ENCODE measurements around the gene CCDC144A.
"Not testable (repeated sequence)": the region's sequence is repeated elsewhere in the genome, so short reads cannot be mapped to it uniquely, and the experiment has no call there.

CCDC144A gene

GRCh38 chr17:16806599-16806998 lies 116.6 kb downstream of the CCDC144A start:
- not testable (repeated sequence) for H3K4me1 ChIP-seq (ENCODE audit: control insufficient read depth, insufficient read depth, low read length); H3K9me3 ChIP-seq (ENCODE audit: control insufficient read depth, insufficient read depth, low read length); H3K9ac ChIP-seq (ENCODE audit: low read depth, low read length); H3K4me3 ChIP-seq (ENCODE audit: low read depth, low read length); H3K27me3 ChIP-seq (ENCODE audit: control insufficient read depth, insufficient read depth, low read length); H3K36me3 ChIP-seq (ENCODE audit: control insufficient read depth, insufficient read depth, low read length); H3K27ac ChIP-seq (ENCODE audit: low read depth, low read length)

- not testable (repeated sequence) for H3K4me3 ChIP-seq (ENCODE audit: low read depth, low read length); H3K27me3 ChIP-seq (ENCODE audit: control insufficient read depth, insufficient read depth, low read length); H3K9me3 ChIP-seq (ENCODE audit: control insufficient read depth, insufficient read depth, low read length); H3K4me1 ChIP-seq (ENCODE audit: control insufficient read depth, insufficient read depth, low read length); H3K27ac ChIP-seq (ENCODE audit: low read depth, low read length); H3K9ac ChIP-seq (ENCODE audit: low read depth, low read length); H3K36me3 ChIP-seq (ENCODE audit: control insufficient read depth, insufficient read depth, low read length)
Measured at GRCh38 chr17:16807620-16808019, 117.6 kb downstream of the CCDC144A start.

- not testable (repeated sequence) for H3K9me3 ChIP-seq (ENCODE audit: control insufficient read depth, insufficient read depth, low read length); H3K27ac ChIP-seq (ENCODE audit: low read depth, low read length); H3K4me3 ChIP-seq (ENCODE audit: low read depth, low read length); H3K27me3 ChIP-seq (ENCODE audit: control insufficient read depth, insufficient read depth, low read length); H3K4me1 ChIP-seq (ENCODE audit: control insufficient read depth, insufficient read depth, low read length); H3K36me3 ChIP-seq (ENCODE audit: control insufficient read depth, insufficient read depth, low read length); H3K9ac ChIP-seq (ENCODE audit: low read depth, low read length)
Measured at GRCh38 chr17:16810236-16810635, 120.2 kb downstream of the CCDC144A start.

GRCh38 chr17:16812126-16812525 lies 122.1 kb downstream of the CCDC144A start:
- not testable (repeated sequence) for H3K4me3 ChIP-seq (ENCODE audit: low read depth, low read length); H3K27ac ChIP-seq (ENCODE audit: low read depth, low read length); H3K4me1 ChIP-seq (ENCODE audit: control insufficient read depth, insufficient read depth, low read length); H3K27me3 ChIP-seq (ENCODE audit: control insufficient read depth, insufficient read depth, low read length); H3K36me3 ChIP-seq (ENCODE audit: control insufficient read depth, insufficient read depth, low read length); H3K9me3 ChIP-seq (ENCODE audit: control insufficient read depth, insufficient read depth, low read length); H3K9ac ChIP-seq (ENCODE audit: low read depth, low read length)

GRCh38 chr17:16814439-16814838 lies 124.4 kb downstream of the CCDC144A start:
- Histone ChIP-seq H3K4me3 (ENCODE audit: low read depth, low read length) (no peak overlapping the region), H3K36me3 (ENCODE audit: control insufficient read depth, insufficient read depth, low read length) (no peaks in the 10 kb centered on the region), H3K27ac (ENCODE audit: low read depth, low read length) (no peak overlapping the region), H3K9ac (ENCODE audit: low read depth, low read length) (no peak overlapping the region), H3K27me3 (ENCODE audit: control insufficient read depth, insufficient read depth, low read length) (no peaks in the 10 kb centered on the region), H3K9me3 (ENCODE audit: control insufficient read depth, insufficient read depth, low read length) (no peaks in the 10 kb centered on the region), H3K4me1 (ENCODE audit: control insufficient read depth, insufficient read depth, low read length) (no peaks in the 10 kb centered on the region)

GRCh38 chr17:16817201-16817600 lies 127.2 kb downstream of the CCDC144A start:
- Histone ChIP-seq H3K9ac (ENCODE audit: low read depth, low read length) (no peak overlapping the region), H3K27me3 (ENCODE audit: control insufficient read depth, insufficient read depth, low read length) (no peaks in the 10 kb centered on the region), H3K4me1 (ENCODE audit: control insufficient read depth, insufficient read depth, low read length) (peaks cover 5% of the 10 kb centered on the region; the same call in 1 of the 2 replicates), H3K36me3 (ENCODE audit: control insufficient read depth, insufficient read depth, low read length) (no peaks in the 10 kb centered on the region), H3K9me3 (ENCODE audit: control insufficient read depth, insufficient read depth, low read length) (no peaks in the 10 kb centered on the region), H3K4me3 (ENCODE audit: low read depth, low read length) (no peak overlapping the region), H3K27ac (ENCODE audit: low read depth, low read length) (no peak overlapping the region)

- H3K27me3 ChIP-seq (ENCODE audit: control insufficient read depth, insufficient read depth, low read length); H3K4me1 ChIP-seq (ENCODE audit: control insufficient read depth, insufficient read depth, low read length); H3K36me3 ChIP-seq (ENCODE audit: control insufficient read depth, insufficient read depth, low read length); H3K4me3 ChIP-seq (ENCODE audit: low read depth, low read length); H3K27ac ChIP-seq (ENCODE audit: low read depth, low read length); H3K9me3 ChIP-seq (ENCODE audit: control insufficient read depth, insufficient read depth, low read length); H3K9ac ChIP-seq (ENCODE audit: low read depth, low read length): not testable (repeated sequence)
Measured at GRCh38 chr17:16817940-16818339, 127.9 kb downstream of the CCDC144A start.

GRCh38 chr17:16818340-16818739 lies 128.3 kb downstream of the CCDC144A start:
- Histone ChIP-seq H3K27me3 (ENCODE audit: control insufficient read depth, insufficient read depth, low read length) (no peaks in the 10 kb centered on the region), H3K9ac (ENCODE audit: low read depth, low read length) (no peak overlapping the region), H3K27ac (ENCODE audit: low read depth, low read length) (no peak overlapping the region), H3K4me3 (ENCODE audit: low read depth, low read length) (no peak overlapping the region), H3K36me3 (ENCODE audit: control insufficient read depth, insufficient read depth, low read length) (no peaks in the 10 kb centered on the region), H3K9me3 (ENCODE audit: control insufficient read depth, insufficient read depth, low read length) (no peaks in the 10 kb centered on the region), H3K4me1 (ENCODE audit: control insufficient read depth, insufficient read depth, low read length) (peaks cover 5% of the 10 kb centered on the region; the same call in 1 of the 2 replicates)

- H3K36me3 ChIP-seq (ENCODE audit: control insufficient read depth, insufficient read depth, low read length): no peaks in the 10 kb centered on the region
- H3K4me3 ChIP-seq (ENCODE audit: low read depth, low read length): no peak overlapping the region
- H3K27me3 ChIP-seq (ENCODE audit: control insufficient read depth, insufficient read depth, low read length): no peaks in the 10 kb centered on the region
- no peak overlapping the region for H3K27ac ChIP-seq (ENCODE audit: low read depth, low read length)
- no peak overlapping the region for H3K9ac ChIP-seq (ENCODE audit: low read depth, low read length)
- peaks cover 5% of the 10 kb centered on the region; the same call in 1 of the 2 replicates for H3K4me1 ChIP-seq (ENCODE audit: control insufficient read depth, insufficient read depth, low read length)
- no peaks in the 10 kb centered on the region for H3K9me3 ChIP-seq (ENCODE audit: control insufficient read depth, insufficient read depth, low read length)
Measured at GRCh38 chr17:16818821-16819683, 129.0 kb downstream of the CCDC144A start.

- Histone ChIP-seq H3K4me3 (ENCODE audit: low read depth, low read length) (no peak overlapping the region), H3K36me3 (ENCODE audit: control insufficient read depth, insufficient read depth, low read length) (no peaks in the 10 kb centered on the region)
Measured at GRCh38 chr17:16820161-16820877, 130.3 kb downstream of the CCDC144A start.

GRCh38 chr17:16820979-16821543 lies 131.0 kb downstream of the CCDC144A start:
- no peaks in the 10 kb centered on the region for H3K36me3 ChIP-seq (ENCODE audit: control insufficient read depth, insufficient read depth, low read length)
- H3K9ac ChIP-seq (ENCODE audit: low read depth, low read length): no peak overlapping the region
- H3K9me3 ChIP-seq (ENCODE audit: control insufficient read depth, insufficient read depth, low read length): no peaks in the 10 kb centered on the region
- H3K4me3 ChIP-seq (ENCODE audit: low read depth, low read length): no peak overlapping the region
- H3K27ac ChIP-seq (ENCODE audit: low read depth, low read length): no peak overlapping the region
- no peaks in the 10 kb centered on the region for H3K27me3 ChIP-seq (ENCODE audit: control insufficient read depth, insufficient read depth, low read length)
- H3K4me1 ChIP-seq (ENCODE audit: control insufficient read depth, insufficient read depth, low read length): peaks cover 5% of the 10 kb centered on the region; the same call in 1 of the 2 replicates

More at GRCh38 chr17:16820161-16820877, 130.3 kb downstream of the CCDC144A start:
- Histone ChIP-seq H3K9me3 (ENCODE audit: control insufficient read depth, insufficient read depth, low read length) (no peaks in the 10 kb centered on the region), H3K9ac (ENCODE audit: low read depth, low read length) (no peak overlapping the region), H3K27me3 (ENCODE audit: control insufficient read depth, insufficient read depth, low read length) (no peaks in the 10 kb centered on the region), H3K27ac (ENCODE audit: low read depth, low read length) (no peak overlapping the region), H3K4me1 (ENCODE audit: control insufficient read depth, insufficient read depth, low read length) (peaks cover 5% of the 10 kb centered on the region; the same call in 1 of the 2 replicates)
